NCI-H1105 (cell line): ENCODE measurements around the gene MEF2C.
A peak's percentile ranks its signal among the peaks of the same experiment; 100 is the strongest.

Experiments
- DNase-seq: peaks from one replicate; lab custom pipeline; 2025; lab: John Stamatoyannopoulos, UW

MEF2C gene

GRCh38 chr5:88687373-88687911 is 195.5 kb downstream of the MEF2C start:
- DNase-seq = no peak

- DNase-seq = no peak
These were observed 196.3 kb downstream of the MEF2C start for GRCh38 chr5:88686726-88687125.

- DNase-seq = no peak
These were observed 197.1 kb downstream of the MEF2C start for GRCh38 chr5:88685591-88686541.

- DNase-seq = peak; percentile 78
These were observed 199.4 kb downstream of the MEF2C start for GRCh38 chr5:88683506-88684135.

- no peak for DNase-seq
These were observed 200.1 kb downstream of the MEF2C start for GRCh38 chr5:88682881-88683361.

GRCh38 chr5:88682131-88682530 is 200.9 kb downstream of the MEF2C start:
- no peak for DNase-seq

GRCh38 chr5:88681211-88681803 is 201.7 kb downstream of the MEF2C start:
- DNase-seq = no peak

- DNase-seq = peak; percentile 24
These were observed 202.5 kb downstream of the MEF2C start for GRCh38 chr5:88680253-88681132.

- DNase-seq = no peak
These were observed 203.3 kb downstream of the MEF2C start for GRCh38 chr5:88679638-88680037.

GRCh38 chr5:88678770-88679381 is 204.1 kb downstream of the MEF2C start:
- no peak for DNase-seq

- no peak for DNase-seq
These were observed 204.8 kb downstream of the MEF2C start for GRCh38 chr5:88677943-88678769.

- DNase-seq = no peak
These were observed 205.5 kb downstream of the MEF2C start for GRCh38 chr5:88677376-88677895.

GRCh38 chr5:88676637-88677375 is 206.2 kb downstream of the MEF2C start:
- no peak for DNase-seq

GRCh38 chr5:88675708-88676636 is 207.0 kb downstream of the MEF2C start:
- DNase-seq = peak; percentile 66

GRCh38 chr5:88675168-88675707 is 207.7 kb downstream of the MEF2C start:
- no peak for DNase-seq

GRCh38 chr5:88674356-88675167 is 208.4 kb downstream of the MEF2C start:
- no peak for DNase-seq
